HL-60 (cell line): Measurements from ENCODE around the gene CBLC.

ENCODE experiments used
- DNase-seq, 2 experiments: peaks; one replicate each; pipeline ENCODE4 v3.0.0-alpha.2; 2010 to 2020; ENCODE audit warnings: low read depth in 1 of 2, low spot score in 1 of 2
- H3K27ac ChIP-seq: fragments of 250-450 bp; sonication (Bioruptor Pico); replicated peaks from 2 replicates; pipeline ENCODE4 v1.5.1; 2020; ENCODE audit warnings: mild to moderate bottlenecking, moderate library complexity
- H3K27me3 ChIP-seq: fragments of 250-450 bp; sonication (Bioruptor Pico); 2 replicates; pipeline ENCODE4 v1.5.1; 2021; ENCODE audit warnings: mild to moderate bottlenecking, moderate library complexity; ENCODE audit not compliant: insufficient read depth, poor library complexity, severe bottlenecking
- H3K4me3 ChIP-seq: replicated peaks from 2 replicates; pipeline ENCODE4 v1.5.1; 2011; ENCODE audit warnings: mild to moderate bottlenecking, control low read depth, low read length; ENCODE audit not compliant: insufficient read depth
- GABPA ChIP-seq: IDR thresholded peaks from 2 replicates; pipeline ENCODE4 v1.6.1; 2012; ENCODE audit warnings: low read depth
- POLR2AphosphoS5 ChIP-seq: IDR thresholded peaks from 2 replicates; pipeline ENCODE4 v1.6.1; 2012; ENCODE audit warnings: low read depth
- SPI1 ChIP-seq: IDR thresholded peaks from 2 replicates; pipeline ENCODE4 v1.6.1; 2012; ENCODE audit warnings: low read depth, mild to moderate bottlenecking, borderline replicate concordance
- TF ChIP-seq, protein P1 (sequence below): IDR thresholded peaks from one replicate; pipeline ENCODE4 v1.5.1; 2011; ENCODE audit warnings: low read length, control low read depth, inconsistent platforms; ENCODE audit not compliant: insufficient read depth
- TF ChIP-seq, protein P2 (sequence below): IDR thresholded peaks from 2 replicates; pipeline ENCODE4 v1.6.1; 2012; ENCODE audit warnings: low read depth; ENCODE audit not compliant: insufficient replicate concordance

The CBLC gene

DNA sequence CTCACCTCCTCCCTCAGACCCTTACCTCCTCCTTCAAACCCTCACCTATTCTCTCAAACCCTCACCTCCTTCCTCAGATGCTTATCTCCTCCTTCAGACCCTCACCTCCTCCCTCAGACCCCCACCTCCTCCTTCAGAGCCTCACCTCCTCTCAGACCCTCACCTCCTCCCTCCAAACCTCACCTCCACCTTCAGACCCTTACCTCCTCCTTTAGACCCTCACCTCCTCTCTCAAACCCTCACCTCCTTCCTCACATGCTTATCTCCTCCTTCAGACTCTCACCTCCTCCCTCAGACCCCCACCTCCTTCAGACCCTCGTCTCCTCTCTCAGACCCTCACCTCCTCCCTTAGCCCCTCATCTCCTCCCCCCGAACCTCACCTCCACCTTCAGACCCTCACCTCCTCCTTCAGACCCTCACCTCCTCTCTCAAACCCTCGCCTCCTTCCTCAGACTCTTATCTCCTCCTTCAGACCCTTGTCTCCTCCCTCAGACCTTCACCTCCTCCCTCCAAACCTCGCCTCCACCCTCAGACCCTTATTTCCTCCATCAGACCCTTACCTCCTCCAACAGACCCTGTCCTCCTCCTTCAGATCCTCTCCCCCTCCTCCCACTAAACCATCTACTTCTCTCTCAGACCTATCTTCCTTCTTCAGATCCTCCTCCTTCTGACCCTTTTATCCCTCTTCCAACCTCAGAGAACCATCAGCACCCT lies 31.6 kb upstream of the CBLC start:
- Histone ChIP-seq H3K27me3 (no peaks in the 10 kb centered on the region), H3K27ac (no peak overlapping the region), H3K4me3 (no peak overlapping the region)
- no peak for DNase-seq
- TF ChIP-seq GABPA: no peak
- TF ChIP-seq SPI1: no peak
- TF ChIP-seq, protein P1, sequence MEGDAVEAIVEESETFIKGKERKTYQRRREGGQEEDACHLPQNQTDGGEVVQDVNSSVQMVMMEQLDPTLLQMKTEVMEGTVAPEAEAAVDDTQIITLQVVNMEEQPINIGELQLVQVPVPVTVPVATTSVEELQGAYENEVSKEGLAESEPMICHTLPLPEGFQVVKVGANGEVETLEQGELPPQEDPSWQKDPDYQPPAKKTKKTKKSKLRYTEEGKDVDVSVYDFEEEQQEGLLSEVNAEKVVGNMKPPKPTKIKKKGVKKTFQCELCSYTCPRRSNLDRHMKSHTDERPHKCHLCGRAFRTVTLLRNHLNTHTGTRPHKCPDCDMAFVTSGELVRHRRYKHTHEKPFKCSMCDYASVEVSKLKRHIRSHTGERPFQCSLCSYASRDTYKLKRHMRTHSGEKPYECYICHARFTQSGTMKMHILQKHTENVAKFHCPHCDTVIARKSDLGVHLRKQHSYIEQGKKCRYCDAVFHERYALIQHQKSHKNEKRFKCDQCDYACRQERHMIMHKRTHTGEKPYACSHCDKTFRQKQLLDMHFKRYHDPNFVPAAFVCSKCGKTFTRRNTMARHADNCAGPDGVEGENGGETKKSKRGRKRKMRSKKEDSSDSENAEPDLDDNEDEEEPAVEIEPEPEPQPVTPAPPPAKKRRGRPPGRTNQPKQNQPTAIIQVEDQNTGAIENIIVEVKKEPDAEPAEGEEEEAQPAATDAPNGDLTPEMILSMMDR: no peak
- TF ChIP-seq, protein P2, sequence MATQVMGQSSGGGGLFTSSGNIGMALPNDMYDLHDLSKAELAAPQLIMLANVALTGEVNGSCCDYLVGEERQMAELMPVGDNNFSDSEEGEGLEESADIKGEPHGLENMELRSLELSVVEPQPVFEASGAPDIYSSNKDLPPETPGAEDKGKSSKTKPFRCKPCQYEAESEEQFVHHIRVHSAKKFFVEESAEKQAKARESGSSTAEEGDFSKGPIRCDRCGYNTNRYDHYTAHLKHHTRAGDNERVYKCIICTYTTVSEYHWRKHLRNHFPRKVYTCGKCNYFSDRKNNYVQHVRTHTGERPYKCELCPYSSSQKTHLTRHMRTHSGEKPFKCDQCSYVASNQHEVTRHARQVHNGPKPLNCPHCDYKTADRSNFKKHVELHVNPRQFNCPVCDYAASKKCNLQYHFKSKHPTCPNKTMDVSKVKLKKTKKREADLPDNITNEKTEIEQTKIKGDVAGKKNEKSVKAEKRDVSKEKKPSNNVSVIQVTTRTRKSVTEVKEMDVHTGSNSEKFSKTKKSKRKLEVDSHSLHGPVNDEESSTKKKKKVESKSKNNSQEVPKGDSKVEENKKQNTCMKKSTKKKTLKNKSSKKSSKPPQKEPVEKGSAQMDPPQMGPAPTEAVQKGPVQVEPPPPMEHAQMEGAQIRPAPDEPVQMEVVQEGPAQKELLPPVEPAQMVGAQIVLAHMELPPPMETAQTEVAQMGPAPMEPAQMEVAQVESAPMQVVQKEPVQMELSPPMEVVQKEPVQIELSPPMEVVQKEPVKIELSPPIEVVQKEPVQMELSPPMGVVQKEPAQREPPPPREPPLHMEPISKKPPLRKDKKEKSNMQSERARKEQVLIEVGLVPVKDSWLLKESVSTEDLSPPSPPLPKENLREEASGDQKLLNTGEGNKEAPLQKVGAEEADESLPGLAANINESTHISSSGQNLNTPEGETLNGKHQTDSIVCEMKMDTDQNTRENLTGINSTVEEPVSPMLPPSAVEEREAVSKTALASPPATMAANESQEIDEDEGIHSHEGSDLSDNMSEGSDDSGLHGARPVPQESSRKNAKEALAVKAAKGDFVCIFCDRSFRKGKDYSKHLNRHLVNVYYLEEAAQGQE: no peak
- no peak for TF ChIP-seq POLR2AphosphoS5

DNA sequence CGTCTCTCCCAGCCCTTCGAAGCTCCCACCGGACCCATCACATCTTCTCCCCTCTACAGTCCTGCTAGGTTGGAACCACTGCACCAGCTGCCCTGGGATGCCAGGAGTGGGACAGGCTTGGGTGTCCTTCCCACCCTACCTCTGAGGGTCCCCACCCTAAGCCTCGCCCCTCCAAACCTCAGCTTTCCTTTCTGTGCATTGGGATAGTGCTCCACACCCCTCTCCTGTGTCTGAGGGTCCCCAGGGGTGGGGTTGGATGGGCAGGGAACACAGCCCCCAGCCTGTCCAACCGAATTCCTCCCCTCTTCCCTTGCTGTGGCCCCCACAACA lies 31.1 kb upstream of the CBLC start:
- Histone ChIP-seq H3K27ac (no peak overlapping the region), H3K4me3 (no peak overlapping the region), H3K27me3 (no peaks in the 10 kb centered on the region)
- TF ChIP-seq, protein P1: no peak
- TF ChIP-seq, protein P2: no peak
- TF ChIP-seq SPI1: no peak
- no peak for TF ChIP-seq GABPA
- TF ChIP-seq POLR2AphosphoS5: no peak
- no peak for DNase-seq

DNA sequence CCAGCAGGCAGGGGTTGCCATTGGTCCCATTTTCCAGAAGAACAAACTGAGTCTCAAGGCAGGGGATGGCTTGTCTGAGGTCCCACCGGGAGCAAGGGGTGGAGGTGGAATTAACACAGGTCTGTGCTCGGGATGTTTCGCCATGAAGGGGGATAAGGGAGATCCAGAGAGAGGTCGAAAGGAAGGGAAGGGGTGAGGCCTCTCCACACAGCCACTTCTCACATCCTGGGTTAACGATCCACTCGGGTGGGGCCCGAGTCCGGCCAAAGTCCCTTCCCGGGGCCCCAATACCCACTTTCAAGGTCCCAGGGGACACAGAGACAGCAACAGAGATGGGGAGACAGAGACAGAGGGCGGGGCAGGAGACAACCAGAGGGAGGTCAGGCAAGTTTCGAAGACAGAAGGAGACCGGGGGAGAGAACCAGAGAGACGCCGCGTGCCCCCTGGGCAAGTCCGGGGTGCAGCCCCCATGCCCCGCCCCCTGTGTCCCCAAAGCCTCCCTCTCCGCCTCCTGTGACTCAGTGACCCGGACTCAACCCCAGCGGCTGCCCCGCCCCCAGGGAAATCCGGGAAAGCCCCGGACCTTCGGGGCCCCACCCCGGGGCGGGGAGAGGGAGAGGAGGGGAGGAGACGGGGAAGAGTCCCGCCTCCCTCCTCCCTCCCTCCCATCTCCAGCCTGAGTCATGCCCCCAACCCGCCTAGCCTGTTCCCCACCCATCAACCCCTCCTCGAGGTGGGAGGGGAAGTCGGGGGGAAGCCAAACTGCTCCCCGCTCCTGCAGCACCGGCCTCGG lies 30.5 kb upstream of the CBLC start:
- peak overlapping the region; percentile 72 for H3K27ac ChIP-seq
- TF ChIP-seq, protein P1: no peak
- TF ChIP-seq SPI1 (peak; percentile 17; the same call in 1 of the 2 replicates), GABPA (no peak), POLR2AphosphoS5 (peak; percentile 24; the same call in 1 of the 2 replicates)
- TF ChIP-seq, protein P2: no peak
- peak overlapping the region; percentile 41 for H3K4me3 ChIP-seq
- peak; percentile 80 to 91 for DNase-seq
- H3K27me3 ChIP-seq: no peaks in the 10 kb centered on the region
